NCI-H2029 treated with DMSO at 0.1 percent for 48 hours (cell line): ENCODE data around the gene C16orf96.

Source experiments
- DNase-seq: peaks from one replicate; lab custom pipeline; 2025; lab: John Stamatoyannopoulos, UW

Gene C16orf96

GRCh38 chr16:4525634-4526277 lies 30.4 kb upstream of the C16orf96 start:
- DNase-seq: no peak

GRCh38 chr16:4529085-4530060 lies 26.8 kb upstream of the C16orf96 start:
- no peak for DNase-seq

GRCh38 chr16:4531811-4532210 lies 24.3 kb upstream of the C16orf96 start:
- no peak for DNase-seq

- DNase-seq: no peak
Observed at GRCh38 chr16:4532238-4532637, 23.9 kb upstream of the C16orf96 start.

- DNase-seq: no peak
Observed at GRCh38 chr16:4533490-4533889, 22.6 kb upstream of the C16orf96 start.

- no peak for DNase-seq
Observed at GRCh38 chr16:4534151-4534790, 21.9 kb upstream of the C16orf96 start.

GRCh38 chr16:4535627-4536108 lies 20.5 kb upstream of the C16orf96 start:
- DNase-seq: no peak

- DNase-seq: no peak
Observed at GRCh38 chr16:4536391-4537106, 19.6 kb upstream of the C16orf96 start.

- DNase-seq: no peak
Observed at GRCh38 chr16:4537376-4538343, 18.5 kb upstream of the C16orf96 start.

- DNase-seq: peak; percentile 71
Observed at GRCh38 chr16:4538350-4539235, 17.5 kb upstream of the C16orf96 start, which contains the start of gene CDIP1. CDIP1 (minus strand) TSS chr16:4538773; CDS start chr16:4514130, 24,643 bp downstream.

GRCh38 chr16:4539716-4540284 lies 16.3 kb upstream of the C16orf96 start:
- DNase-seq: no peak

GRCh38 chr16:4544473-4544872 lies 11.7 kb upstream of the C16orf96 start:
- no peak for DNase-seq

GRCh38 chr16:4548124-4548523 lies 8.0 kb upstream of the C16orf96 start:
- no peak for DNase-seq

- DNase-seq: no peak
Observed at GRCh38 chr16:4550591-4550990, 5.5 kb upstream of the C16orf96 start.

GRCh38 chr16:4552541-4552940 lies 3.6 kb upstream of the C16orf96 start:
- DNase-seq: no peak

GRCh38 chr16:4556580-4556979 lies 440 bp downstream of the C16orf96 start:
- DNase-seq: no peak

GRCh38 chr16:4557973-4558372 lies 1.8 kb downstream of the C16orf96 start:
- no peak for DNase-seq

- DNase-seq: no peak
Observed at GRCh38 chr16:4561596-4561995, 5.5 kb downstream of the C16orf96 start.

GRCh38 chr16:4564661-4565267 lies 8.6 kb downstream of the C16orf96 start:
- no peak for DNase-seq
